HG03442 (cell line): ENCODE data around the gene FNDC8.
"Not testable (repeated sequence)": the region's sequence is repeated elsewhere in the genome, so short reads cannot be mapped to it uniquely, and the experiment has no call there.

Experiments used
- ATAC-seq: cut with Tn5 transposase; IDR thresholded peaks from one replicate; pipeline ENCODE4 v1.9.1; 2021; ENCODE audit warnings: mild to moderate bottlenecking, moderate library complexity; ENCODE audit not compliant: unreplicated experiment

Gene FNDC8

GRCh38 chr17:35141681-35142466 lies 20.5 kb downstream of the FNDC8 start, which contains the start of gene NLE1:
Gene NLE1, minus strand, starts transcription at chr17:35142303. Its CDS starts 28 bp downstream, at chr17:35142275.
- peak; percentile 86 for ATAC-seq

GRCh38 chr17:35142467-35142796 lies 21.0 kb downstream of the FNDC8 start:
- ATAC-seq = no peak

- no peak for ATAC-seq
Measured at GRCh38 chr17:35144840-35145239, 23.4 kb downstream of the FNDC8 start.

GRCh38 chr17:35146214-35146833 lies 24.9 kb downstream of the FNDC8 start:
- no peak for ATAC-seq

GRCh38 chr17:35147375-35147905 lies 26.0 kb downstream of the FNDC8 start, which contains the start of gene UNC45B:
Gene UNC45B, plus strand, starts transcription at chr17:35147817. Its CDS starts 447 bp downstream, at chr17:35148264.
- ATAC-seq = no peak

- ATAC-seq = no peak
Measured at GRCh38 chr17:35148144-35148543, 26.7 kb downstream of the FNDC8 start.

- ATAC-seq = no peak
Measured at GRCh38 chr17:35149941-35150340, 28.5 kb downstream of the FNDC8 start.

GRCh38 chr17:35151080-35151479 lies 29.7 kb downstream of the FNDC8 start:
- not testable (repeated sequence) for ATAC-seq

GRCh38 chr17:35152421-35153140 lies 31.2 kb downstream of the FNDC8 start:
- ATAC-seq = no peak

GRCh38 chr17:35154196-35155165 lies 33.1 kb downstream of the FNDC8 start:
- ATAC-seq = no peak

- ATAC-seq = no peak
Measured at GRCh38 chr17:35155246-35155645, 33.8 kb downstream of the FNDC8 start.

- ATAC-seq = no peak
Measured at GRCh38 chr17:35159940-35160339, 38.5 kb downstream of the FNDC8 start.

GRCh38 chr17:35160354-35161201 lies 39.2 kb downstream of the FNDC8 start:
- ATAC-seq = no peak

GRCh38 chr17:35161281-35161761 lies 39.9 kb downstream of the FNDC8 start:
- no peak for ATAC-seq

GRCh38 chr17:35162755-35163154 lies 41.3 kb downstream of the FNDC8 start:
- ATAC-seq = no peak

- ATAC-seq = no peak
Measured at GRCh38 chr17:35163886-35164285, 42.5 kb downstream of the FNDC8 start.

- ATAC-seq = no peak
Measured at GRCh38 chr17:35164716-35165115, 43.3 kb downstream of the FNDC8 start.

- no peak for ATAC-seq
Measured at GRCh38 chr17:35166526-35166925, 45.1 kb downstream of the FNDC8 start.

GRCh38 chr17:35167046-35167445 lies 45.6 kb downstream of the FNDC8 start:
- ATAC-seq = no peak
